T-helper 17 cell (primary cell): ENCODE results near the gene PPM1H. TPM values are rescaled to one million over a fixed set of nuclear protein-coding genes. Genes with fewer than 3 reads are reported as not detected.

ENCODE experiments used
- ATAC-seq: fragments of 150-1000 bp; cut with Tn5 transposase; 2 replicates; pipeline ENCODE4 v1.10.0; 2021; ENCODE audit warnings: mild to moderate bottlenecking, moderate library complexity
- DNase-seq, 3 donors: peaks; one replicate each; pipeline versions ENCODE4 v3.0.0 to v3.0.0-alpha.2; 2020 to 2021
- H3K9me3 ChIP-seq: one replicate; pipeline ENCODE4 v1.7.0; 2013; ENCODE audit warnings: low read length, mild to moderate bottlenecking; ENCODE audit not compliant: control insufficient read depth, poor library complexity, severe bottlenecking
- H3K27ac Mint-ChIP-seq: one replicate; pipeline ENCODE4 v1.8.0; 2022; ENCODE audit warnings: mild to moderate bottlenecking, moderate library complexity, mixed read lengths
- H3K27me3 Mint-ChIP-seq: one replicate; pipeline ENCODE4 v1.8.0; 2022; ENCODE audit warnings: mixed read lengths
- H3K36me3 Mint-ChIP-seq: one replicate; pipeline ENCODE4 v1.8.0; 2022; ENCODE audit warnings: low read depth, mixed read lengths
- H3K4me1 Mint-ChIP-seq: one replicate; pipeline ENCODE4 v1.8.0; 2022; ENCODE audit warnings: mild to moderate bottlenecking, mixed read lengths
- H3K4me3 Mint-ChIP-seq: one replicate; pipeline ENCODE4 v1.8.0; 2022; ENCODE audit warnings: mild to moderate bottlenecking, moderate library complexity, mixed read lengths
- total RNA-seq, 4 donors: library from RNA in 2 of 4; stranded (reverse) in 2 of 4; gene quantifications; one replicate each; pipeline ENCODE4 v1.2.3 and lab custom pipeline; 2022 to 2026

PPM1H gene
- total RNA-seq, 2 donors from 2014 or later, result 0.31 TPM; not detected in 1

DNA sequence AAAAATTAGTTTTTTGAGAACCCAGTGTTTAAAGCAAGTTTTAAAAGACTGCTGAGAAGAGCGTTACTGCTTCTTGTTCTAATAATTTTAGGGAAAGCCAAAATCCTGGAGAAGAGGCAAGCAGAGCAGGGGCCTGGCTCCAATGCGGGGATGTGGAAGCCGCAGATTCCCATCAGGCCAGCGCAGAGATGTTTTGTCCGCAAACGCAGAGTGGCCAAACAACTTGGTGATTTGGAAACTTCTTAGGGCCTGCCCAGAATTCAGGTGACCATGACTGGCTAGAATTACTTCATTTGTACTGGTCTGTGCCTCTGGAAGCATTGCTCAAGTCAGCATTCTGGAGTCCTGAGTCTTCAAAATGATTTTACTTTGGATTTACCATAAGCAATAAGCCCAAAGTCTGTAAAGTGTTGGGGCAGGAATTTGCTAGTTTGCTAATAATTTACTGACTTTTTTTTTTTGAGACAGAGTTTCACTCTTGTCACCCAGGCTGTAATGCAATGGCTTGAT is 208.4 kb downstream of the PPM1H start:
- no peak for ATAC-seq
- H3K27ac Mint-ChIP-seq, result no peak overlapping the region
- no peaks in the 10 kb centered on the region for H3K9me3 ChIP-seq
- no peak overlapping the region for H3K4me3 Mint-ChIP-seq
- H3K4me1 Mint-ChIP-seq, result peaks cover 5% of the 10 kb centered on the region
- H3K27me3 Mint-ChIP-seq, result peaks cover 30% of the 10 kb centered on the region
- DNase-seq, result no peak
- H3K36me3 Mint-ChIP-seq, result peaks cover 2% of the 10 kb centered on the region

DNA sequence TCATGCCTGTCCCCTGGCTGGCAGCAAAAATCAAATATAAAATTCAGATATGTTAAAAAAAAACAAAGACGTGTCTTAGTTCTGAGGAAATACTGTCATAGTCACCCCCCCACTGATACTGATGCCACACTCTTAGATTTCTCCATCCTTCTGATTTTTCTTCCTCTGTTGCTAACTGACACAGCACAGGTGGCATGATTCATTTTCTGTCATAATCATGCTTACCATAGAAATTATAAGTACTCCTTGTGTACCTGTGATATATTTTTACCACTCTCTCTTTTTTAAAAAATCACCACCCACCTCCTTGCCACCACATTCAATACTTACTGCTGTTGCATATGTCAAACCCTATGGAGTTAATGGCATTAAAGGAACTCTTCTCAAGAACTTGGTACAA is 209.2 kb downstream of the PPM1H start:
- peaks cover 27% of the 10 kb centered on the region for H3K27me3 Mint-ChIP-seq
- no peak overlapping the region for H3K27ac Mint-ChIP-seq
- no peak overlapping the region for H3K4me3 Mint-ChIP-seq
- H3K36me3 Mint-ChIP-seq, result peaks cover 2% of the 10 kb centered on the region
- H3K4me1 Mint-ChIP-seq, result peaks cover 5% of the 10 kb centered on the region
- no peak for DNase-seq
- no peak for ATAC-seq
- H3K9me3 ChIP-seq, result no peaks in the 10 kb centered on the region

DNA sequence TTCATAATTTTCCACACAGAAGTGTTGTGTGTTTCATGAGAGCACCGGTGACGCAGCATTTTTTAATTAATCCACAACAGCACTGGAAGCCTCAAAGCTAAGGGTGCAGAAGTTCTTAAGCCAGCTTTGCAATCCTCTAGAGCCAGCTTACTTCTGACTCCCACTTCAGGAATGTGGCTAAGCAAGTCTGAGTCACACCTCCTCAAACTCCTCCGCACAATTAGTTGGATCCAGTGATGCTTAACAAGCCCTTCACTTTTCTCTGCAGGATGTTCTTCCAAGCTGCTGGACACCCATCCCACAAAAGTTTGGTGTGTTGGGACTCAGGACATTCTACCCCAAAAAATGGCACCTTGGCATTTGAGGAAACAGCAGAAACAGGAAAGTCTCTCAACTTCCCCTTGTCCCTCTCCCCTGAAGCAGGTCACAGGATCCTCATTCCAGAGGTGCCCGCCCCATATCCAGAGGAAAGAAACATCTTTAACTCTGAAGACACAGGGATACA is 210.0 kb downstream of the PPM1H start:
- DNase-seq (no peak), ATAC-seq (no peak)
- peaks cover 5% of the 10 kb centered on the region for H3K4me1 Mint-ChIP-seq
- H3K36me3 Mint-ChIP-seq, result peaks cover 2% of the 10 kb centered on the region
- H3K27me3 Mint-ChIP-seq, result peaks cover 23% of the 10 kb centered on the region
- H3K9me3 ChIP-seq, result no peaks in the 10 kb centered on the region
- H3K4me3 Mint-ChIP-seq, result no peak overlapping the region
- H3K27ac Mint-ChIP-seq, result no peak overlapping the region

DNA sequence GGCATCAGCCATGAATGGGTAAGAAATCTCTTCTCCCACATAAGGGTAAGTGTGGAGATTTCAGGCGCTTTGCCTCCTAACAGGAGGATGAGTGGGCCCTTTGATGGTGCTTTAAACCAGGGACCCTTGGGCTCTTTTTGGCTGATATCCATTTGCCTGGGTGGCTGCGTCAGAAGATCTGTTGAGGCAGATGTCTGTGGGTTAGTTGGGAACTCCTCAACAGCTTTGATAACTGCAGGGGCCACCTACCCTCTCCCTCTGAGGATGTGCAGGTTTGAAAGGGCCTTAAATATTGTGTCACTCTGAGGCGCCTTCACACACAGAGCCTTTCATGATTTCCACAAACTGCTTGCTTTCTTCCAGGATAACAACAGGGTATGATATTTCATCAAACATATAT is 210.7 kb downstream of the PPM1H start:
- Mint-ChIP-seq H3K4me1 (peaks cover 5% of the 10 kb centered on the region), H3K4me3 (no peak overlapping the region), H3K36me3 (peaks cover 2% of the 10 kb centered on the region), H3K27me3 (peaks cover 18% of the 10 kb centered on the region), H3K27ac (no peak overlapping the region)
- no peaks in the 10 kb centered on the region for H3K9me3 ChIP-seq
- ATAC-seq, result no peak
- DNase-seq, result no peak

DNA sequence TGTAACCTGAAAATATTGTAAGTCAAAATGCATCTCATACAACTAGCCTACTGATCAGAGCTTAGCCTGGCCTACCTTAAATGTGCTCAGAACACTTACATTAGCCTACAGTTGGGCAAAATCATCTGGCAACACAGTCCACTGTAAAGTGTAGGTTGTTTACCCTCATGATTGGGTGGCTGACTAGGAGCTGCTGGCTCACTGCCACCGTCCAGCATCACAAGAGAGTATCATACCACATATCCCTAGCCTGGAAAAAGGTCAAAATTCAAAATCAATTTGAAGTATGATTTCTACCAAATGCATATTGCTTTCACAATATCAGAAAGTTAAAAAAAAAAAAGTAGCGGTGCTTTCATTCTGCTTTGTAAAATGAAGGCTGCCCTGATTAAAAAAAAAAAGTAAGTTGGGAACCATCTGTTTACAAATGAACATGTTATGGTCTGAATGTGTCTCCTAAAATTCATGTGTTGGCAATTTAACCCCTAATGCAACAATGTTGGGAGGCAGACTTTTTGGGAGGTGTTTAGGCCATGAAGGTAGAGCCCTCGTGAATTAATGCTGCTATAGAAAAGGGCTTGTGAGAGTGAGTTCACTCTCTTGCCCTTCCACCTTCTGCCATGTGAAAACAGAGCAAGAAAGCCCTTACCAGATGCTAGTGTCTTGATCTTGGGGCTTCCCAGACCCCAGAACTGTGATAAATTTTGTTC is 211.8 kb downstream of the PPM1H start:
- H3K4me3 Mint-ChIP-seq, result no peak overlapping the region
- H3K27me3 Mint-ChIP-seq, result peaks cover 7% of the 10 kb centered on the region
- DNase-seq (no peak), ATAC-seq (no peak)
- H3K9me3 ChIP-seq, result no peaks in the 10 kb centered on the region
- no peak overlapping the region for H3K27ac Mint-ChIP-seq
- H3K36me3 Mint-ChIP-seq, result no peaks in the 10 kb centered on the region
- no peaks in the 10 kb centered on the region for H3K4me1 Mint-ChIP-seq

DNA sequence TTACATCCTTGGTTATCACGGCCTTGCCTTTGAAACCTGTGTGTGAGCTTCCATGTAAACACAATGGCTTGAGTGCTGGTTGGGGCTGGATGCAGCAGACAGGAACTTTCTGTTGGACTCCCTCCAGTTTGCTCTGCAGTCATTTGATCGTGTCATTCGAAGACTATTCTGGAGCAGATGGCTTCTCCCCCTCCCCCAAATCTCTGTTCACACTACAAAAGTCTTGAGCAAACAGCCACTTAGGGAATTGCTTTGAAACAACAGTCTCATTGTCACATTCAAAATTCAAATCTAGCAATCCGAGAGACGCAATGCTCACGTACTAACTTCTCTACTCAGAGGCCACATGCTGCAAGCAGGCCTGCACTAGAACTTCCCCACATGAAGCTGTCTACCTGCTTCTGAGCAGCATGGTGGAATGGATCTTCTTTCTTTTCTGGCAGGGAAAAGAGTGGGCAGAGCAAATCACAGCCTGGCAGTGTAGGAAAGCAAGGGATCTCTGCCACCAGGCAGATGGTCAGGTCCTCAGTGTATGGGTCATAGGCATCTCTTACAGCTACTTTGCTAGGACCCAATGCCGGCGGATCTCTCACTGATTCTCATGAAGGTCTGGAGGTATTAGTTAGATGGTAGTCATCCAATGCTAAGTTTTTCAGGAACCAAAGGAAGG is 214.2 kb downstream of the PPM1H start:
- Mint-ChIP-seq H3K27ac (no peak overlapping the region), H3K27me3 (peaks cover 2% of the 10 kb centered on the region), H3K36me3 (no peaks in the 10 kb centered on the region), H3K4me1 (no peaks in the 10 kb centered on the region), H3K4me3 (no peak overlapping the region)
- H3K9me3 ChIP-seq, result no peaks in the 10 kb centered on the region
- DNase-seq, result no peak
- no peak for ATAC-seq

DNA sequence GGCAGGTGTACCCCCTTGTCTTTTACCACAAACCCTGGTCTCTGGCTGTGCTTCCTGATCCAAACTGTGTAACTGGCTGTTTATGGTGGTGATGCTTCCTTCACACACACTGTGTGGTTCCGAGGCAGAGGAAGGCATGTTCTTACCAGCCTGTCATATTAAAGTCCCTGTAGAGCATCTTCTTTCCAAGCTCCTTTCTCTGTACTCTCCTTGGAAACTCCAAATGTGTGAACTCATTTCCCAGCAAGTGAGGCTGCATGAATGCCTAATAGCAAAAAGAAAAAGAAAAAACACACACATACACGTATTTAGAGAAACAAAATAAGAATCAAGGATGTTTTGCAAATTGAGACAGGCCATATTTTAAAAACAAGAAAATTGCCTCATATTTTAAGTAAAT is 214.9 kb downstream of the PPM1H start:
- Mint-ChIP-seq H3K4me3 (no peak overlapping the region), H3K27me3 (no peaks in the 10 kb centered on the region), H3K36me3 (no peaks in the 10 kb centered on the region), H3K27ac (no peak overlapping the region), H3K4me1 (no peaks in the 10 kb centered on the region)
- DNase-seq, result no peak
- no peak for ATAC-seq
- H3K9me3 ChIP-seq, result no peaks in the 10 kb centered on the region

DNA sequence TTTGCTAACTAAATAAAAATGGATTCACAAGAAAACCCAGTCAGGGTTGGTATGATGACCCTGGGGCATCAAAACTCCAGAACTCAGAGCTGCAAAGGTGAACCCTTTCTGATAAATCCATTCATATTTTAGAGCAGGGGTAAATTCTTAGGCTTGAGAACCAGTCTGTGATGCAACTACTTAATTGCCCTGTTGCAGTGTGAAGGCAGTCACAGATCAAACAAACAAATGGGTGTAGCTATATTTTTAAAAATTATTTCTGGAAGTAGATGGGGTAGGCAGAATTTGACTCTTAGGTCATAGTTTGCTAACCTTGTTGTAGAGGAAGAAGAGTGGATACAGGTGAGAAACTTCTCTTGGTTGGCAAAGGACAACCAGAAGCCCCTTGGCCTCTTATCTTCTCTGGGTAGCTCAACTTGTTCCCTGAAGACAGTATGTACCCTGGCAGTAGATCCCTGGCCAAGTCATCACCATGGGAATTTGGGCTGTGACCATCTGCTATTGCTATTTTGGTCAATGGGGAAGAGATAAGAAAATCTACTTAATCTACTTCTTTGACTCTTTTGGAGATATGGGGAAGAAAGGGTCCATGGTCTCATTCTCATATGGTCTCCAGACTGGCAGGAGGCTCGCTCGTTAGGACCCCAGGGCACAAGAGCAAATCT is 216.1 kb downstream of the PPM1H start:
- Mint-ChIP-seq H3K4me3 (no peak overlapping the region), H3K4me1 (no peaks in the 10 kb centered on the region), H3K27ac (no peak overlapping the region), H3K27me3 (no peaks in the 10 kb centered on the region), H3K36me3 (no peaks in the 10 kb centered on the region)
- no peaks in the 10 kb centered on the region for H3K9me3 ChIP-seq
- ATAC-seq (no peak), DNase-seq (no peak)

DNA sequence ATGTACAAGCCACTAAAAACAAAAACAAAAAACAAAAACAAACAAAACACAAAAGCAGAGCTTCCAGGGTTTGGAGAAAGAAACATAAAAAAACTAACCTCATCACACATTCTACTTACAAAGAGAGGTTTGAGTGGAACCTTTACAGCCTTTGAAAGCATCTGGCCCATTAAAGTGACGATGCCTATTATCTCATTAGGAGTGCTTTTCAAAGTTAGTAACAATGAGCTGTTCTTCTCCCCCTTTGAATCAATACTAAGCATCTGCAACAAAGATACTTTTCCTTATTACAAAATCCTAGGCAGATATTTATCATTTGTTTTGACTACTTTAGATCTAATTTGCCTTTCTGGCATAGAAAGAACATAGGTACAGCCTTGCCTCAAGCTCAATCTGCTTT is 217.3 kb downstream of the PPM1H start:
- H3K27me3 Mint-ChIP-seq, result no peaks in the 10 kb centered on the region
- no peak overlapping the region for H3K4me3 Mint-ChIP-seq
- ATAC-seq, result no peak
- H3K4me1 Mint-ChIP-seq, result no peaks in the 10 kb centered on the region
- no peak for DNase-seq
- H3K36me3 Mint-ChIP-seq, result no peaks in the 10 kb centered on the region
- H3K9me3 ChIP-seq, result no peaks in the 10 kb centered on the region
- no peak overlapping the region for H3K27ac Mint-ChIP-seq

DNA sequence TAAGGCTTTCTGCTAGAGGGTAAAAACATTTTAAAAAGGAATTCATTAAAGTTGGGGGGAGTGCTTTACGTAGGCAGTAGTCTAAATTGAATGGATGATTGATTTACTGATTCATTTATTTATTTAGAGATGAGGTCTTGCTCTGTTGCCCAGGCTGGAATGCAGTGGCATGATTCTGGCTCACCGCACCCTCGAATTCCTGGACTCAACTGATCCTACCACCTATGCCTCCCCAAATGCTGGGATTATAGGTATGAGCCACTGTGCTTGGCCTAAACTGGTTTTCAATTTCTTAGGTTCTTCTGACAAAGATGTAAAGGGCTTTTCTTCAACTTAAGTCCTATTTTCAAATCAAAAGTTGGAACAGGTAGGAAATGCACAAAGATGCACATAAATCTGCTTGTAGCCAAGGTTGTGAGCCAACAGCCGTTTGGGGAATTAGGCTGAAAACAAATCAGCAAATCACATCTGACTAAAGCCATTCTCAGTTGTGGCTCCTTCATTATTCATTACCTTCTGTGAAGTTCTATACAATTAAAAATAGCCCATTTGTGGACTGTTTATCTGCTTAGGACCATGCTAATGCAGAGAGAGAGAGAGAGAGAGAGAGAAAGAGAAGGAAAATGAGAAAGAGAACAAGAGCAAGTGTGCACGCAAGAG is 218.0 kb downstream of the PPM1H start:
- Mint-ChIP-seq H3K4me1 (no peaks in the 10 kb centered on the region), H3K27me3 (no peaks in the 10 kb centered on the region), H3K4me3 (no peak overlapping the region), H3K36me3 (no peaks in the 10 kb centered on the region), H3K27ac (no peak overlapping the region)
- no peak for ATAC-seq
- no peak for DNase-seq
- H3K9me3 ChIP-seq, result no peaks in the 10 kb centered on the region

DNA sequence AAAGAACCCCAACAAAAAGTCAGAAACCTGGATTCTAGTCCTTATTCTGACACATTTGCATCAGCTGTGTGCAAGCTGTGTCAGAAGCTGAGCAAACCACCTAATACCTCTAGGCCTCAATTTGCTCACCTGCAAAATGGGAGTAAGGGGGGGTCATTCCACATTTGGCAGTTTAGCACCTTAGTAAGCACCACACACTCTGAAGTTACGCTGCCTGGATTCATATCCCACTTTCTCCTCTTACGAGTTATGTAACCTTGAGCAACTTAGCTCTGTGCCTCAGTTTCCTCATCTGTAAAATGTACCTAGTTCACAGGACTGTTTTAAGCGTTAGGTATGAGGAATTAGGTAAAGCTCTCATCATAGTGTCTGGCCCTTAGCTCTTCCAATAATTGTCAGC is 218.9 kb downstream of the PPM1H start:
- H3K4me1 Mint-ChIP-seq, result no peaks in the 10 kb centered on the region
- no peak for ATAC-seq
- no peak overlapping the region for H3K27ac Mint-ChIP-seq
- no peak for DNase-seq
- no peak overlapping the region for H3K4me3 Mint-ChIP-seq
- no peaks in the 10 kb centered on the region for H3K9me3 ChIP-seq
- no peaks in the 10 kb centered on the region for H3K36me3 Mint-ChIP-seq
- H3K27me3 Mint-ChIP-seq, result no peaks in the 10 kb centered on the region

DNA sequence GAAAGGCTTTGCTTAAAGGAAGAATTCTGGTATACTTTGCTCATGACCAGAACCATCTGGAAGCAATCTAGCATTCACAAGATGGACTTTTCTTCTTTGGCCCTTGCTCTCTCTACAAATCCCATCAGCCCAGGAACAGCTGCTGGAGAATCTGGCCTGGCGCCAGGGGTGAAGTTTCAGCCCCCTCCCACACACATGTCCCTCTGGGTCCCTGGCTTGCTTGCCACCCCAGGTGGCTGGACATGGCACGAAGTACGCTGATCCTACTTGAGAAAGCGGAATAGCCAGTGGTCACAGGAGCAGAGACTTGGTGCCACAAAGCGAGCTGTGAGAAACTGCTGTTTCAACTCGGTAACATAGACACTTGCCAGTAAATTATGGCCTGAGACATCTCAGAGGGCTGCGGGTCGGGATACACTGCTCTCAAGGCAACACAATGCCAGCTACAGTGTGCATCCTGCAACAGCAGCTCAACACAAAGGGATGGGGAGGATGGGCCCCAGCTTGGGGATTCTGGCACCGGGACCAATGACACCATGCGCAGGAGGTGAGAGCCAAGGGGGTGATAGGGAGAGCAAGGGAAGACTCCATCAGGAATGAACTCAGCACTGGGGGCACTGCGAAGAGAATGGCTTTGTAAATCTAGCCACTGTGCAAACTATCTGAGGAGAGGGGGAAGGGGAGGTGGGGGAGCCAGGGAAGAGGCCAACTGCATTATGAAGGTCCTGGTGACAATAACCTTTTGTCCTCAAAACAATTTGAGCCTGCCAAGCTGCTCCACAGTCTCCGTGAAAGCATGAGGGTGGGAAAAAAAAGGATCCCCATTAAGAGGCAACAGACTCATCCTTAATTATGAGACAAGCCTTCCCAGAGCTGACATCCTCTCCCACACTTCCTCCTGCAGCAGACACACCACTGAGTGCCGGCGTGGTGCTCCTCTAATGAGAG is 219.9 kb downstream of the PPM1H start:
- Mint-ChIP-seq H3K36me3 (no peaks in the 10 kb centered on the region), H3K27me3 (no peaks in the 10 kb centered on the region), H3K4me1 (no peaks in the 10 kb centered on the region), H3K27ac (no peak overlapping the region), H3K4me3 (no peak overlapping the region)
- no peak for ATAC-seq
- H3K9me3 ChIP-seq, result no peaks in the 10 kb centered on the region
- no peak for DNase-seq
